ENCODE measurements around the gene RBM47.
"Not testable (repeated sequence)": the region's sequence is repeated elsewhere in the genome, so short reads cannot be mapped to it uniquely, and the experiment has no call there.

RBM47 gene

DNA sequence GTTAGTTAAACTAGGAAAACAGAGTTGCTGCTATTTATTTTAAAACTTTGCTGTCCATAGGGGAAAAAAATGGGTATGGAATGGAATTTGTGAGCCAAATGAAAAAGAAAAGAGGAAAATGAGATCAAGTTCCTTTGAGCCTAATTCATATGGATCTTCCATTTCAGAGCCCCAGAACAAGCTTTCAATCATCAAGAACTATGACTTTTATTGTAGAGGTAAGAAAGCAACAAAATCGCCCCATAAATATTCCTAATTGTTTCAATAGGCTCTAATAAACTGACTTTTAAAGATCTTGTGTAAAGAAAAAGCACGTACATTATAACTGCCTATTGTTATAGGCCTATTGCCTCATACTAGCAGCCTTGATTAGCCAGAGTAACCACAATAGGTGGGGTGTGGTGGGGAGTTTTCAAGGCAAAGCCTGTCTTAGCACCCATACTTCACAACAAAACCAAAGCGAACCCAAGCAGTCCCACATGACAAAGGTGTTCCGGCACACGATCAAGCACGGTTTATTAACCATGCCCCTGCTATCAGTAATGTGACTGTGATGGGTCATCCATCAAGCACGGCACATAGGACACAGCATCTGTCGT lies 44.4 kb downstream of the RBM47 start:
- no peak for DNase-seq

DNA sequence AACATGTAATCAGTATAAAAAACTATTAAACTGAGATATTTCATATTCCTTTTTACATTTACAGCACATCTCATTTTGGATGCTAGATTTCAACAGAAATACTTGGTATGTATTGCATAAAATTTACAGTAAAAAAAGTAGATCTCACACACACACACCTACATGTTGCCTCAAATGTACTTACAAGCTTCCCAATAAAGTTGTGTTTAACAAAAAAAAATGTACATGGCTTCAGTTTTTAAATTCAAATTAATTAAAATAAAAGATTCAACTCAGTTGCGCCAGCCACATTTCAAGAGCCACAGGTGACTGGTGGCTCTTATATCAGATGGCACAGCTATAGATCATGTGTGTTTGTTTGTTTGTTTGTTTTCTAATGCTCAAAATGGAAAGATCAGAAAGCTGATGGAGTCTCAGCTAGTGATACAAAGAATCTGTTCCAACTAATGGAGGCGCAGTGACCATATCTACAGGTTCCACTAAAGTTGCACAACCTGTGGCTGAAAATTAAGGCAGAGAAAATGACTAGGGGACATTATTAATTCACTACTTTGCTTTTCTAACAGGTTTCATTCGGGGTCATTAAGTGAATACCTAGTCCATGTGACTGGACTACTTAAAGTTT lies 45.0 kb downstream of the RBM47 start:
- DNase-seq: no peak

DNA sequence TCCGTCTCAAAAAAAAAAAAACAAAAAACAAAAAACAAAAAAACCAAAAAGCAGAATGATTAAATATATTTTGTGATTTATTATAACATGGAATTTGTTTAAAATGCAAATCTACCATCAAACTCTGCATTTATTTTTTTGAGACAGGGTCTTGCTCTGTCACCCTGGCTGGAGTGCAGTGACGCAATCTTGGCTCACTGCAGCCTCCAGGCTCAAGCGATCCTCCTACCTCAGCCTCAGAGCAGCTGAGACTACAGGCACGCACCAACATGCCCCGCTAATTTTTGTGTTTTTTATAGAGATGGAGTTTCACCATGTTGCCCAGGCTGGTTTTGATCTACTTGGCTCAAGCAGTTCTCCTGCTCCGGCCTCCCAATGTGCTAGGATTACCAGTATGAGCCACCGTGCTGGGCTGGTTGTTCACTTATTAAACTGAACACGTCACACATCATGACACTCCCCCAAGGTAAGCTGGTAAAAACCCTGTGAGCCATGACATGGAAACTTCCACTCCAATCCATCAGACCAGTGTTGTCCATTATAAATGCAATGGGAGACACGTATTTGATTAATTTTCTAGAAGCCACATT lies 45.7 kb downstream of the RBM47 start:
- DNase-seq: no peak

DNA sequence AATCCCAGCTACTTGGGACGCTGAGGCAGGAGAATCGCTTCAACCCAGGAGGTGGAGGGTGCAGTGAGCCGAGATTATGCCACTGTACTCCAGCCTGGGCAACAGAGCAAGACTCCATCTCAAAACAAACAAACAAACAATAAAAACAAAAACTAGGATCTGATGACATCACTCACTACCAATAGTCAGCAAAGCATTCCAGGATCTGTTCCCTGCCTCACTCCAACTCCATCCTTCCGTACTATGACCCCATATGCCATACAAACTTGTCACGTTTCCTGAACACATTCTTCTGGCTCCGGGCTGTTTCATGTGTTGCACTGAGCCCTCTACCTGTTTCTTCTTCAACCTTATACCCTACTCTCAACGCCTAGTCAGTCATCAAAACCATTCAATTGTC lies 47.3 kb downstream of the RBM47 start:
- DNase-seq: no peak

DNA sequence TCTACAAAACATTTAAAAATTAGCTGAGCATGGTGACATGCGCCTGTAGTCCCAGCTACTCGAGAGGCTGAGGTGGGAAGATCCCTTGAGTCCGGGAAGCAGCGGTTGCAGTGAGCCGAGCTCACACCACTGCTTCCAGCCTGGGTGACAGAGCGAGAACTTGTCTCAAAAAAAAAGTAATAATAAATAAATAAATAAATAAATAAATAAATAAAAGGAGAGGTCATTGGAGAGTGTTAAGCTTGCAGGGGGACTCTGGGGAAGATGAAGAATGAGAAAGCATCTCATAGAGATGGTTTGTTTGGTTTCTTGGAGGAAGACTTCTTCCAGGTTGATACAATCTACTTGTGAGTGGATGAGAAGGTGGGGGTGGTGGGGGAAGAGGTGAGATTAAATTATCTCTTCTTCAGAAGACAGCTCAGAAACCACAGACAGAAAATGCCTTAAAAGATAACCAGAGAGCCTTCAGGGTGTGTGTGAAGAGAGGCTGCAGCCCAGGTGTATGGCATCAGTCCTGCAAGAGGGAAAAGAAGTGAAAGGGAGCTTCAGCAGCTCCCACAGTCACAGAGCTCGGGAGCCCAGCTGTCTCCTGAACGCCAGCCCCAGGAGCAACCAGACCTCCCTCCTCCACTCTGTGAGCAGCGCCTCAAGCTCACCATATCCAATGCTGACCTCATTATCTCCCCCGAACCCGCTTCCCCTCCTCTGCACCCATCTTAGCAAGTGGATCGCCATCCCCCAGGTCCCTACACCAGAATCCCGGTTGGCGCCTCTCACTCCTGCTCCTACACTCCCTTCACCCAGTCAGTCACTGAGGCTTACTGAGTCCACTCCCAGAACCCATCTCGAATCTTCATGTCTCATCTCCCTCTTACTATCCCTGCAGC lies 48.2 kb downstream of the RBM47 start:
- no peak for DNase-seq

DNA sequence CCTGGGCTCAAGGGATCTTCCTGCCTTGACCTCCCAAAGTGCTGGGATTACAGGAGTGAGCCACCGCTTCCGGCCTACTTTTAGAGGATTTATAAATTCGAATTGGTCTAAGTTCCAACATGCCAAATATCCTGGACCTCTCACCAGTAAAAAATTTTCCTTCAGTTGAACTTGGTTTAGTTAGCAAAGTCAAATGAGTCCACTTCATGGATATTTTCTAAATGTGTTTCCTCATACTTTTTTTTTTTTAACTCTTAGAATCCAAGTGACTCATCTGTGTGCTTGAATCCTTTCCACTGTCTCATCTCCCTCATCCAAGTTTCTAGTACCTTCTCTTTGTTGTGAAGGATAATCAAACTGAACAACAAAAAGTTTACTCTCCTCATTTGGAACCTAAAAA lies 49.7 kb downstream of the RBM47 start:
- no peak for DNase-seq

DNA sequence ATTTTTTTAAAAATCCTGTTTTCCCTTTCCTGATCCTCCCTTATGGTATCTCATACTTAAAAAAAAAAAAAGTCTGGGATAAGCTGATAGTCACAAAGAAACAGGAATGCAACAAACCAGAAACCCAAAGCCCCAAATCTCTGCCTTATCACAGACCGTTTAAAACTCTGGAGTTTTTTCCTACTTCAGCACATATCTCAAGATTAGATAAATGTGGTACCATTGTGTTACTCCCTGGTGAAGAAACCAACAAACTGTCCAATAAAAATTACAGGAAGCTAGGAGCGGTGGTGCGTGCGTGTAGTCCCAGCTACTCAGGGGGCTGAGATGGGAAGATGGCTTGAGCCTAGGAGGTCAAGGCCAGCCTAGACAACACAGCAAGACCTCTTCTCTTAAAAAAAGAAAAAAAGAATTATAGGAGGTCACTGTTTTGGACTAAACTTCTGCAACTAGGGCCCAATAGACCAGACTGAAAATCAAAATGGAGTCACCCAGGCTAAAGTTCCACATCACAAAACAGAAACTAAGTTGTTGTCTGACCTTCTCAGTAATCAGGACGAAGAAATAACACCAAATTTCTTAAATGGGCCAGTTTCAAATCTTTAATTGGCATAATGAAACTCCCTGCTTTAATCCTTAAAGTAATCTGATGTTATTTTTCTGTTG lies 51.9 kb downstream of the RBM47 start:
- DNase-seq: no peak

DNA sequence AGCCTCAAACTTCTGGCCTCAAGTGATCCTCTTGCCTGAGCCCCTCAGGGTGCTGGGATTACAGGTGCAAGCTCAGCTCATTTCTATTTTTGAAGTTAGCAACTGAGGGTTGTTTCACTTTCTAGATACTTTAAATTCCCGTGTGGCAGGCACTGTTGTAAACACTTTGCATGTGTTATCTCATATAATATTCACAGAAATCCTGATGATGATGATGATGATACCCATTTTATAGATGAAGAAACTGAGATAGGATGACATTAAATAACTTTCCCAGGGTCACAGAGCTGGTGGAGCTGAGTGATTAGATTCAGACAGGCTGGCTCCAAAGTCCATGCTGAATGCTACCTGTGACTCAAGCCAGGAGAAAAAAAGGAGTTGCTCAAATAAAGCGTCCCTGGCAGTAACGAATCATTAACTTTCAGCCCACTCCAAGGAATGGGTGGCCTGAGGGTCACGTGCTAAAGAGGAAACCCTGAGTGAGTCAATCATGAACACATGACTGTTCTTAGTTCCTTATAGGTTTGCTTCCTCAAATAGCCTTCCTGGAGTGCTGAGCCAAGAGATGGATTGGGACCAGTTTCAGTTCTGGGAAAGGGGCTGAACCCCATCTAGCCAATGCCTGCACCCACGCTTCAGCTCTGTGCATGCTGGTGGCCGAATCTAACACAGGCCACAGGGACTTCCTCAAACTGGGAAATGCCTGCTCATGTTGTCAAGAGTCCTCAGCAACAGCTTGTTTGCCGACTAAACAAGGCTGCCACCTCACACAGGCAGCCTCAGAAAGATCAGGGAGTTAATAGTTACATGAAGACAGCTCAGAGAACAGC lies 52.8 kb downstream of the RBM47 start:
- peak; percentile 95 for DNase-seq

DNA sequence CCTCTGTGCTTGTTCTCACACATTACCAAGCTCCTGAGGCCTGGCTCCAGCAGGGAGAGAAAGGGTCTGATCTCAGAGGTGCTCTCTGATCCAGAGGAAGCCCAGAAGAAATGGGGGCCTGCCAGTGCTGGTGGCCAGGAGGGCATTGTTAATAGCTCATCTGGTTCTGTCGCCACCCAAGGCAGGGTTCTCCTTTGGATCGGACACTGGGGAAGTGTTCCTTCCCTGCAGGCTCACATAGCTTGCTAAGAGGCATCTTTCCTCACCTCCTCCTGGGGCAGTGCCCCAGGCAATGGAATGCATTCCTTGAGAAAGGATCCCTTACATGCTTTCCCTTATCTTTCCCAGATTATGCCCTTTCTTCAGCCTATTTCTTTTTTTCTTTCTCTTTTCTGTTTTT lies 53.8 kb downstream of the RBM47 start:
- no peak for DNase-seq

DNA sequence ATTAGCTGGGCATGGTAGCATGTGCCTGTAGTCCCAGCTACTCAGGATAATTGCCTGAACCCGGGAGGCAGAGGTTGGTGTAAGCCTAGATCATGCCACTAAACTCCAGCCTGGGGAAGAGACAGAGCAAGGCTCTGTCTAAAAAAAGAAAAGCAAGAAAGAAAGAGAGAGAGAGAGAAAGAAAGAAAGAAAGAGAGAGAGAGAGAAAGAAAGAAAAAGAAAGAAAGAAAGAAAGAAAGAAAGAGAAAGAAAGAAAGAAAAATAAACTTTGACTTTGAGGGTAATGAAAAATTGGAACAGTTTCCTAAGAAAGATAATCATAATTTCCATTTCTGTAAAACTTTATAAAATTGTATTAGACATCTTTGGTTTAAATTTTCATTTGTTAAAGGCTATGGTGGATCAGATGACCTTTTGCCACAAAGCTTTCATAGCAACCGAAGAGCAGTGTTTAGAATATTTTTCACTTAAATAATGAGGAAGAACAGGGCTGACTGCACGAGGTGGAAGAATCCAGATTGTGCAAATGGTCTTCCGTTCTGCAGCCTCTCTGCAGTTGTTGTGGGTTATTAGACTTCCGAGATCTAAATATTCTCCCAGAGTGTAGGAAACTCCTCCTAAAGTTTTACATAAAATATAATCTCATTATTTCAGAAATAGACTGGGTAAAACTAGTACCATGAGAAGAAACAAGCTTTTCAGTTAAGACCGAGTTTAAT lies 55.9 kb downstream of the RBM47 start:
- DNase-seq: no peak

DNA sequence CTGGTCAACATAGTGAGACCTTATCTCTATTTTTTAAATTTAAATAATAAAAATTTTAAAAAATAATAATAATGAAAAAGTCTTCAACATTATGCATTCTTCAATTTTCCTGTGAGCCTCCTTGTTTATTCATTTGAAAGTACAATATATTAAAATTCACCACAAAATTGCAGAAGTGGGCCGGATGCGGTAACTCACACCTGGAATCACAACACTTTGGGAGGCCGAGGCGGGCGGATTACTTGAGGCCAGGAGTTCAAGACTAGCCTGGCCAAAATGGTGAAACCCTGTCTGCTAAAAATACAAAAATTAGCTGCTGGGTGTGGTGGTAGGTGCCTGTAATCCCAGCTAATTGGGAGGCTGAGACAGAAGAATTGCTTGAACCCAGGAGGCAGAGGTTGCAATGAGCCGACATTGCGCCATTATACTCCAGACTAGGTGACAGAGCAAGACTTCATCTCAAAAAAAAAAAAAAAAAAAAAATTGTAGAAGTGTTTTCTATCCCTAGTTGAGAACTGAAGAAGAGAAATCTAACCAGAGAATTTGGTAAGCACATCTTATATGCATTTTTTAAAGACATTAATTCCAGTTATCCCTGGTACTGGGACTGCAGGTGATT lies 56.9 kb downstream of the RBM47 start:
- no peak for DNase-seq

DNA sequence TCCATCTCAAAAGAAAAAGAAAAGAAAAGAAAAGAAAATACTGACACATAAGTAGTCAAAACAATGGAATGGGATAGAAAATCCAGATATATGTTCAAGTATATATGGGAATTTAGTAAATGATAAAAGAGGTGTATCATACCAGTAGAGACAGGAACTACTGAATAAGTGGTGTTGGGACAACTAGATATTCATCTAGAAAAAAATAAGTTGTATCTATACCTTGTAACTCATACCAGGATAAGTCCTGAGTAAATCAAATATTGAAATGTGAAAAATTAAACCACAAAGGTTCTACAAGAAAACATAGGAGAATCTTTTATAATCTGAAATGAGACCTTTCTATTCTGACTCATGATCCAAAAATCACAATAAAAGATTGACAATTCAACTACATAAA lies 58.5 kb downstream of the RBM47 start:
- DNase-seq: no peak

DNA sequence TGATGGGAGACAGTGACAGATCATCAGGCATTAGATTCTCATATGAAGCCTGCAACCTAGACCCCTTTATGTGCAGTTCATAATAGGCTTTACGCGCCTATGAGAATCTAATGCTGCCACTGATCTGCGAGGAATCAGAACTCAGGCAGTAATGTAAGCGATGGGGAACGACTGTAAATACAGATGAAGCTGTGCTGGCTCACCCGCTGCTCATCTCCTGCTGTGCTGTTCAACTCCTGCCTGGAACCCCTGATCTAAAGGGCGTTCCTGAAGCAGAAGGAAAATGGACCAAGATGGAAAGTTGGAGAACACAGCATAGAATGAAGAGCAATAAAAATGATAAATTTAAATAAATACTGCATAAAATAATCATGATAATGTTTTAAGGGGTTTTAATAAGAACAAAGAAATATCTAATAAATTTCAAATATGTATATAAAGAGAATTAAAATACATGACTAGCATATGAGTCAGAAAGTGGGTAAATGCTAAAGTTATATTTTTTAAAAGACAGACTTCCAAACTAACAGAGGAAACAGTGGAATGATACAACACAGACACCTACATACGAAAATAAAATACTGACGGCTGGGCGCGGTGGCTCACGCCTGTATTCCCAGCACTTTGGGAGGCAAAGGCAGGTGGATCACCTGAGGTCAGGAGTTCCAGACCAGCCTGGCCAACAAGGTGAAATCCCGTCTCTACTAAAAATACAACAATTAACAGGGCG lies 59.2 kb downstream of the RBM47 start:
- no peak for DNase-seq

DNA sequence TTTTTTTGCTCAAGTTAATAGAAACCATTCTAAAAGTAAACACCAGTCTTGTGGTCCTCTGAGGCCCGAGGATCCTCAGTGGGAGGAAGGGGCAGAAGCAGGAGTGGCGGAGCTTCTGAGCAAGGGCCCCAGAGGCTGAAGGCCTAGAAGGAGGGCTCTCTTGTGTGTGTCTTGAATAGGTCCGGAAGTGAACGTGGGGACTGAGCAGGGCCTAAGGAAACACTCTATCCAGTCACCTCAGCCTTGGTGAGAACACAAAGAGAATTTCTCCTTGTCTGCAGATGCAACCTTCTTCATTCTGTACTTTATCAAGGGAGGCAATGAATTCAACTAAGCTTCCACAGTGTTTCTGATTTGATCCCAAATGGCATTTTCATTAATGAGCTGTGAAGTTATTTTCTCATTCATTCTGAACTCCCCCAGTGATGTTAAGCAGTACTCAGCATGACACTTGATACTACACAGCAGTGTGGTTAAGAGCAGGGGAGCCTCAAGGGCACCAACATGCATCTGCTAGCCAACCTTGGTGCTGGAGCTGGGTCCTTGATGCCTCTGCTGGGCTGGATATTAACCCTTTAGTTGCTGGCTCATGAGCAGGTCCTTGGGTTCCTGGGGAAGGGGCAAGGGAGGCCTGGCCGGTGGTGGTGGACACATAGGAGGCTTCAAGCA lies 64.7 kb downstream of the RBM47 start:
- no peak for DNase-seq

DNA sequence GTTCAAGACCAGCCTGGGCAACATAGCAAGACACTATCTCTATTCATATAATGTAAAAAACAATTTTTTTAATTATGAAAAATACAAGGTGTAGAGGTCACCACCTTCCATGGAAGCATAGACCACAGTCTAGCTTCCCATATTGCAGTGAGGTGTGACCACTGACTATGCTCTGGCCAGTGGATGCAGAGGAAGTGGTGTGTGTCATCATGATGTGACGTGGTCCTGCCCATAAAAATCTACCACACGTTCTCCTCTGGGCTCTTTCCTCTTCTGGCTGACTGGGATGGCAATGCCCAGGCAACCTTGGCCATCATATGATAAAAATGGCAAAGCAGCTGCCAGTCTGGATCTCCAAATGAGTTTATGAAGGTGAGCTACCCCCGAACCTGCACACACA lies 65.7 kb downstream of the RBM47 start:
- DNase-seq: no peak

DNA sequence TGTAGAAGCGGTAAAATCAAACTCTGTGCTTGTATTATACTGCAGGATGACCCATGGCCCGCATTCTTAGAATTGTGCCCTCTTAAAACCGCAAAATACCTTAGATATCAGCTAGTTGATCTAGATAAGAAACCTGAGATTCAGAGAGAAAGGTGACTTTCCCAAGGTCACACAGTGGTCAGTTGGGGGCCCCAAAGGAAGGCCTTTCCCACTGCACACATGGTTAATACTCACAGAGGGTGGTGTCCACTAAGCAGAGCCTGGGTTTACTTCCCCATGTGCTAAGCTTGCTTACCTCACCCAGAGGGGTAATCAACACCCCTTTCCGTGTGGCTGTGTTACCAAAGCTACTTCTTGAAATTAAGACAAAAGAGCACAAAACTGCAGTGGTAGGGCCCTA lies 66.3 kb downstream of the RBM47 start:
- peak; percentile 3 for DNase-seq

DNA sequence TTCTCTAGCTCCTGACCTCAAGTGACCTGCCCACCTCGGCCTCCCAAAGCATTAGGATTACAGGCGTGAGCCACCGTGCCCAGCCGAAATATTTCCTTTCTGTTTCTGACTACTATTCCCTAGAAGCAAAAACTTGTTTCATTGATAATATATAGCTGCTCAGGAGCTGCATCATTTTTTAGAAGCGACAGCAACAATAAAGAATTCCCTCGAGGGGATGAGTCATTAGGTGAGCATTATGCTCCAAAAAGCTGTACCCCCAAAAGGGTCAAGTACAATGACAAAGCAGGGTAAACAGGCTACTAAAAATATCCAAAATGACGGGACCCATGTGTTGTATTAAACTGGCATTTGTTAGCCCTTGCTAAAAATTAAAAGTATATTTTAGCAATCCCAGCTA lies 67.0 kb downstream of the RBM47 start:
- no peak for DNase-seq

DNA sequence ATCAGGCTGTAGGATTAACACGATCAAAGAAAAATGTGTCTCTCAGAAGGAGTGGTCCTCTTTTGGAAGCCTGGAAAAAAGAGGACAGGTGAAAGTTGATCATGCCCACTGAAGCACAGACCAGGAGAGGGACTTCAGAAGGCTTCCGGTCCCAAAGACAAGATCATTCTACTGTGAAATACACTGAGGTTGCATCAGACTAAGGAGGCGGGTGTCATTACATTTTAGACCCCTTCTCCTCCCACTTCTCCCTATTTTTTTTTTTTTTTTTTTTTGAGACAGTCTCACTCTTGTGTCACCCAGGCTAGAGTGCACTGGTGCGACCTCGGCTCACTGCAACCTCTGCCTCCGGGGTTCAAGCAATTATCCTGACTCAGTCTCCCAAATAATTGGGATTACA lies 67.5 kb downstream of the RBM47 start:
- DNase-seq: peak; percentile 4

DNA sequence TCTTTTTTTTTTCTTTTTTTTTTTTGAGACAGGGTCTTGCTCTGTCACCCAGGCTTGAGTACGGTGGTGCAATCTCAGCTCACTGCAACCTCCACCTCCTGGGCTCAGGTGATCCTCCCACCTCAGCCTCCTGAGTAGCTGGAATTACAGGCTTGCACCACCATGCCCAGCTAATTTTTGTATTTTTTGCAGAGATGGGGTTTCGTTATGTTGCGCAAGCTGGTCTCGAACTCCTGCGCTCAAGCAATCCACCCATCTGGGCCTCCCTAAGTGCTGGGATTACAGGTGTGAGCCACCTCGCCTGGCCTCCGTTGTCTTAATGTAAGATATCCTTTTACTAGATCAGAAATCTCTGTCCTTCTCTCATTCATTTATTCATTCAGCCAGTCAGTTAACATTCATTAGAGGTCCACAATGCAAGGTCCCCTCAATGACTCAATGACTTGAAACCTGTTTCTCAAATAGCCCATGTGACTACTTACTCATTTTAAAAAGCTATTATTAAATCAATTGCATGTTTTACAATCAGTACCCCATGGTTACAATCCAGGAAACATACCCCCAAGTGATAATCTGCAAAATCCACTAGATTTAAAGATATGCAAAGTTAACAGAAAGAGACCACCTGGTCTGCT lies 68.0 kb downstream of the RBM47 start:
- not testable (repeated sequence) for DNase-seq

All from SIG-M5 (cell line).